DMS53 treated with DMSO at 0.1 percent for 48 hours (cell line): ENCODE results near the gene RIOK2.
"Not testable (repeated sequence)": the region's sequence is repeated elsewhere in the genome, so short reads cannot be mapped to it uniquely, and the experiment has no call there.

ENCODE experiments used
- DNase-seq: peaks from one replicate; lab custom pipeline; 2025; ENCODE audit not compliant: unreplicated experiment; lab: John Stamatoyannopoulos, UW

RIOK2 gene

GRCh38 chr5:97183100-97183929, at the start of gene RIOK2:
Gene RIOK2 (minus strand): TSS chr5:97183247. CDS start chr5:97183191, 56 bp downstream.
- DNase-seq, result peak; percentile 98

GRCh38 chr5:97231025-97231636, 48.1 kb upstream of the RIOK2 start:
- peak; percentile 83 for DNase-seq

GRCh38 chr5:97229688-97230285, 46.7 kb upstream of the RIOK2 start:
- DNase-seq, result no peak

GRCh38 chr5:97229196-97229595, 46.1 kb upstream of the RIOK2 start:
- DNase-seq, result no peak

DNA sequence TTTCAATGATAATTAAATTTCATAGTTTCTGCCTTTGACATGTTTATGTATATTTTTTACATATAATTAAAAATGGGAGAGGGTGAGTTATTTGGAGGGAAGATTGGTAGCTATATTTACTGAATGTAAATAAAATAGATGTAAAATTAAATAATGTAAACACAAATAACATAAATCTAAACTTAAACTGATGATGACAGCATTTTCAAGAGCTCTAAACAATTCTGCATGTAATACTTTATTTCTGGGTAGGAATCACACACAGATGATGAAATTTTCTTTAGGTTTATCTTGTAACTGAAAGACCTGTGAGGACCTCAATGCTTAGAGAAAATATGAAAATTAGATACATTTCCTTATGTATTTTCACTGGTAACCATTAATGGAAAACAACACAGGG, 42.2 kb upstream of the RIOK2 start:
- no peak for DNase-seq

GRCh38 chr5:97224112-97224750, 41.2 kb upstream of the RIOK2 start:
- DNase-seq, result no peak

- DNase-seq, result no peak
Observed at GRCh38 chr5:97223596-97223995, 40.5 kb upstream of the RIOK2 start.

DNA sequence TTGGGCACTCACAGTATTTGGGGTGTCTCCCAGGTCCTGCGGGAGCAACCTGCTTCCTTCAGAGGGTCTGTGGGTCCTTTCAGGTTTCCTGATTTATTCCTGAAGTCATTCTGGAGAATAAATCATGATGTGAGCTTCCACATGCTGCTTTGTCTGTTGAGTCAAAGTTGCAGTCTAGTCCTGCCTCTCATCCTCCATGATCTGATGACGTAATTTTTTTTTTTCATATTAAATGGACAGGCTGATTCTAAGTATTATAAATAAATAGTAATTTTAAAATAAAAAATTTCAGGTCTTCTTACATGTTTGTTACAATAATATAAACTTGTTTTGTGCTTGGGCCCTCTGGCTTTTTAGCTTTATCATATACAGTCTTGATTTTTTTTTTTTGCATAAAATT, 26.3 kb upstream of the RIOK2 start:
- no peak for DNase-seq

DNA sequence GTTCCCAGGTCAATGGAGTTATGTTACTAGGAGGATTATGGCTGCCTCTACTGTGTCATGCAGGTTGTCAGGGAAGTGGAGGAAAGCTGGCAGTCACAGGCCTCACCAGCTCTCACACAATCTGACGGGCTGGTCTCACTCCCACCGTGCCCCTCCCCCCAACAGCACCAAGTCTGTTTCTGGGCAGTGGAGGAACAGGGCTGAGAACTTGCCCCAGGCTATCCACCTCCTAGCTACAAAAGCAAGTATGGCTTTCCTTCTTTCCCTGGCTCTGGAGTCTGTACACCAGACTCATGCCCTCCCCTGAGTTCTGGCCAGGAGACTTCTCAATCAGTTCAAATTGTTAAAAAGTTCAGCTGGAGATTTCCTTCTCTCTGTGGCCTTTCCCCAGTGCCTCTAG, 25.7 kb upstream of the RIOK2 start:
- DNase-seq, result no peak

- no peak for DNase-seq
Observed at GRCh38 chr5:97208184-97208713, 25.2 kb upstream of the RIOK2 start.

DNA sequence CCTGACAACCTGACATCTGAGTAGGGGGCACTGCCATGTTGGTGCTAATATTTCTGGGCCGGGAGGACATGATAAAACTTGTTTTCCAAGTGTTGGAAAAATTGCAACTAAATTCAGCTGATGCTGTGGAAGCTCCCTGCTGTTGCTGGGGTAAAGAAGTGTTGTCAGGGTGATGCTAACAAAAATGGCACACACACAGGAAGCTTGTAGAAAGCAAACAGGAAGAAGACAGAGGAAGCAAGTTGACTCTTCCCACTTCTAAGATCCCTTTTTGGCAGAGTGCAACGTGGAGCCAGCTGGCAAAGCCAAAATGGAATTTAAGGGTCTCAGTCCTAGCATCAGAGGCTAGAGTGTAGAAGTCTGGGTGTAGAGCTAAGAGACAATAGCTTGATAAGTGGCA, 11.3 kb upstream of the RIOK2 start:
- no peak for DNase-seq

DNA sequence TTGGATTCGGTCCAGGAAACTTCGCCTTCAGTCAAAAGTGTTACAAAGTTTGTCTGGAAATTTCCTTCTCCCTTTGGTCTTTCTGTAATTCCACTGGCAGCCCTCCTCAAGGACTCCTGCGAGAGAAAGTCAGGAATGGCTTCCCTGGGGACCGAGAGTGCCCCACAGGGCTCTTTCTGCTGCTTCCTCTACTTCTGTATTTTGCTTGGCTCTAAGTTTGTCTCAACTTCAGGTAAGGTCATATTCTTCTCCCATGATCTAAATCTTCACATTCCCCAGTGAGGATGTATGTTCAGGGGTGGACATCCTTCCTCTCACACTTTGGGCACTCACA, 10.3 kb upstream of the RIOK2 start:
- DNase-seq, result no peak

GRCh38 chr5:97192580-97193354, 9.7 kb upstream of the RIOK2 start:
- DNase-seq, result no peak

- DNase-seq, result no peak
Observed at GRCh38 chr5:97191893-97192292, 8.8 kb upstream of the RIOK2 start.

DNA sequence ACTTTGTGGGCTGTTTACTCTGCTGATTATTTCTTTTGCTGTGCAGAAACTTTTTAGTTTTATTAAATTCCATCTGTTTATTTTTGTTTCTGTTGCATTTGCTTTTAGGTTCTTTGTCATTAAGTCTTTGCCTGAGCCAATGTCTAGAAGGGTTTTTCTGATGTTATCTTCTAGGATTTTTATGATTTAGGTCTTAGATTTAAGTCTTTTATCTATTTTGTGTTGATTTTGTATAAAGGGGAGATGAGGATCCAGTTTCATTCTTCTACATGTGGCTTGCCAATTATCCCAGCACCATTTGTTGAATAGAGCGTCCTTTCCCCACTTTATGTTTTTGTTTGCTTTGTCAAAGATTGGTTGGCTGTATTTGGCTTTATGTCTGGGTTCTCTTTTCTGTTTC, 6.5 kb upstream of the RIOK2 start:
- not testable (repeated sequence) for DNase-seq

DNA sequence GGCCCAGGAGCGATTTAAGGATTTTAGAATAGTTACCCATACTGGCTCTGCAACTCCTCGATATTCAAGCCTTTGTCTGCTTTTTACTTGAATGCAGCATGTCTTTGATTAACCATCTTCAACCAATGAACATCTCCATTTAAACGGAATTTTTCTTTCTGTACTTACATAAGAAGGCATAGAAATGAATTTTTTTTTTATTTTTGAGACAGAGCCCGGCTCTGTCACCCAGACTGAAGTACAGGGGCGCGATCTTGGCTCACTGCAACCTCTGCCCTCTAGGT, 825 bp upstream of the RIOK2 start:
- DNase-seq, result no peak

GRCh38 chr5:97182571-97183099, 412 bp downstream of the RIOK2 start:
- no peak for DNase-seq

GRCh38 chr5:97181856-97182545, 1.0 kb downstream of the RIOK2 start:
- DNase-seq, result no peak

DNA sequence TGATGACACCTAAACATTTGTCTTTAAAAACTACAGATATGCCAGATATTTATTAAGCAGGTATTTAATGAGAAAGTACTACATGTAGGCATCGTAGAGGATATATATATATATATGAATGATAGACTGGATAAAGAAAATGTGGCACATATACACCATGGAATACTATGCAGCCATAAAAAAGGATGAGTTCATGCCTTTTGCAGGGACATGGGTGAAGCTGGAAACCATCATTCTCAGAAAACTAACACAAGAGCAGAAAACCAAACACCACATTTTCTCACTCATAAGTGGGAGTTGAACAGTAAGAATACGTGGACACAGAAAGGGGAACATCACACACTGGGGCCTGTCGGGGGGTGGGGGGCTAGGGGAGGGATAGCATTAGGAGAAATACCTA, 3.6 kb downstream of the RIOK2 start:
- not testable (repeated sequence) for DNase-seq

GRCh38 chr5:97172227-97172626, 10.8 kb downstream of the RIOK2 start:
- no peak for DNase-seq
